Effector memory CD8-positive, alpha-beta T cell (primary cell): Measurements from ENCODE around the gene SCARB2.

ENCODE experiments used
- ATAC-seq: fragments of 150-1000 bp; cut with Tn5 transposase; replicated peaks from 2 replicates; pipeline ENCODE4 v1.10.0; 2021; ENCODE audit warnings: mild to moderate bottlenecking, moderate library complexity
- DNase-seq, 3 experiments: peaks; one replicate each; pipeline ENCODE4 v3.0.0; 2021
- H3K27ac Mint-ChIP-seq, 2 donors: one replicate each; pipeline ENCODE4 v1.8.0; 2022; ENCODE audit warnings: mild to moderate bottlenecking in 2 of 2, mixed read lengths in 2 of 2, moderate library complexity in 2 of 2
- H3K27me3 Mint-ChIP-seq, 2 donors: one replicate each; pipeline ENCODE4 v1.8.0; 2022; ENCODE audit warnings: mixed read lengths in 2 of 2
- H3K36me3 Mint-ChIP-seq: one replicate; pipeline ENCODE4 v1.8.0; 2022; ENCODE audit warnings: mild to moderate bottlenecking, moderate library complexity, mixed read lengths; ENCODE audit not compliant: insufficient read depth
- H3K4me1 Mint-ChIP-seq, 2 donors: one replicate each; pipeline ENCODE4 v1.8.0; 2022; ENCODE audit warnings: low read depth in 2 of 2, mixed read lengths in 2 of 2
- H3K4me3 Mint-ChIP-seq, 2 donors: one replicate each; pipeline ENCODE4 v1.8.0; 2022; ENCODE audit warnings: mild to moderate bottlenecking in 2 of 2, mixed read lengths in 2 of 2, moderate library complexity in 2 of 2
- H3K9me3 Mint-ChIP-seq, 2 donors: one replicate each; pipeline ENCODE4 v1.8.0; 2022; ENCODE audit warnings: mixed read lengths in 2 of 2

Gene SCARB2

DNA sequence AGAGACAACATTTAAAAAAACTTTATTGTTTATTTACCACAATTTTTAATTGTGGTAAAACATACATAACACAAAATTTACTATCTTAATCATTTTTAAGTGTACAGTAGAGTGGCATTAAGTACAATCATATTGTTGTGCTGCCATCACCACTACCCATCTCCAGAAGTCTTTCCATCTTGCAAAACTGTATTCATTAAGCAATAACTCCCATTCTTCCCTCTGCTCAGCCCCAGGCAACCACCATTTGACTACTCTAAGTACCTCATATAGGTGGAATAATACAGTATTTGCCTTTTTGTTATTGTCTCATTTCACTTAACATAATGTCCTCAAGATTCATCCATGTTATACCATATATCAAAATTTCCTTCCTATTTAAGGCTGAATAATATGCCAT is 25.1 kb upstream of the SCARB2 start:
- Mint-ChIP-seq H3K36me3 (no peaks in the 10 kb centered on the region), H3K27me3 (peaks cover 17 to 48% of the 10 kb centered on the region in 2 donors), H3K27ac (no peak overlapping the region), H3K4me1 (no peaks in the 10 kb centered on the region), H3K9me3 (peaks cover 0 to 20% of the 10 kb centered on the region in 2 donors), H3K4me3 (no peak overlapping the region)
- DNase-seq (no peak), ATAC-seq (no peak)

DNA sequence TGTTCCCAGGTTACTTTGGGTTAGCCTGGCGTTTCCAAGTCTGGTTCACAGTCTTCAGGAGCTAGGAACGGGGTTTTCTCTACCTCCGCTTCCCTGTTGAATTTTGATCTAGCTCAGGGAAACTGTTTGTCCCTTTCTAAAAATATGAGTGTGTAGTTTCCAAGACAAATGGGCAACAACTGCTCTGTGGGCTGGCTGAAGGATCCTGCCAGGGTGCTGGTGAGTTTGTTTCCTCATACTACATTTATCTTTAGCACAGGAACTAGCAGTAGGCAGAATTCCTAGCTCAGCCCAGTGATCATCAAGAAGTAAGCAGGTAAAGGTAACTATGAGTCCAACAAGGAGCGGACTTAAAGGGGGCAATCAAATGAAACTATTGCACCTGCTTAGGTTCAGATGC is 24.6 kb upstream of the SCARB2 start:
- no peaks in the 10 kb centered on the region for H3K4me1 Mint-ChIP-seq
- peaks cover 0 to 20% of the 10 kb centered on the region in 2 donors for H3K9me3 Mint-ChIP-seq
- no peak overlapping the region for H3K27ac Mint-ChIP-seq
- no peak overlapping the region for H3K4me3 Mint-ChIP-seq
- DNase-seq: no peak
- no peak for ATAC-seq
- peaks cover 15 to 50% of the 10 kb centered on the region in 2 donors for H3K27me3 Mint-ChIP-seq
- H3K36me3 Mint-ChIP-seq: no peaks in the 10 kb centered on the region

GRCh38 chr4:76235915-76236314 is 22.3 kb upstream of the SCARB2 start:
- DNase-seq (no peak), ATAC-seq (no peak)
- Mint-ChIP-seq H3K4me3 (no peak overlapping the region), H3K36me3 (no peaks in the 10 kb centered on the region), H3K27ac (no peak overlapping the region), H3K4me1 (no peaks in the 10 kb centered on the region), H3K9me3 (peaks cover 0 to 17% of the 10 kb centered on the region in 2 donors), H3K27me3 (peaks cover 10 to 40% of the 10 kb centered on the region in 2 donors)

GRCh38 chr4:76235407-76235806 is 21.8 kb upstream of the SCARB2 start:
- Mint-ChIP-seq H3K4me1 (no peaks in the 10 kb centered on the region), H3K4me3 (no peak overlapping the region), H3K27ac (no peak overlapping the region), H3K9me3 (peaks cover 0 to 12% of the 10 kb centered on the region in 2 donors), H3K36me3 (no peaks in the 10 kb centered on the region), H3K27me3 (peaks cover 5 to 40% of the 10 kb centered on the region in 2 donors)
- ATAC-seq (no peak), DNase-seq (no peak)

GRCh38 chr4:76234679-76235044 is 21.0 kb upstream of the SCARB2 start:
- no peak for ATAC-seq
- H3K27ac Mint-ChIP-seq: no peak overlapping the region
- H3K27me3 Mint-ChIP-seq: peaks cover 4 to 40% of the 10 kb centered on the region in 2 donors
- DNase-seq: no peak
- peaks cover 0 to 9% of the 10 kb centered on the region in 2 donors for H3K9me3 Mint-ChIP-seq
- no peak overlapping the region for H3K4me3 Mint-ChIP-seq
- H3K4me1 Mint-ChIP-seq: no peaks in the 10 kb centered on the region
- H3K36me3 Mint-ChIP-seq: no peaks in the 10 kb centered on the region

DNA sequence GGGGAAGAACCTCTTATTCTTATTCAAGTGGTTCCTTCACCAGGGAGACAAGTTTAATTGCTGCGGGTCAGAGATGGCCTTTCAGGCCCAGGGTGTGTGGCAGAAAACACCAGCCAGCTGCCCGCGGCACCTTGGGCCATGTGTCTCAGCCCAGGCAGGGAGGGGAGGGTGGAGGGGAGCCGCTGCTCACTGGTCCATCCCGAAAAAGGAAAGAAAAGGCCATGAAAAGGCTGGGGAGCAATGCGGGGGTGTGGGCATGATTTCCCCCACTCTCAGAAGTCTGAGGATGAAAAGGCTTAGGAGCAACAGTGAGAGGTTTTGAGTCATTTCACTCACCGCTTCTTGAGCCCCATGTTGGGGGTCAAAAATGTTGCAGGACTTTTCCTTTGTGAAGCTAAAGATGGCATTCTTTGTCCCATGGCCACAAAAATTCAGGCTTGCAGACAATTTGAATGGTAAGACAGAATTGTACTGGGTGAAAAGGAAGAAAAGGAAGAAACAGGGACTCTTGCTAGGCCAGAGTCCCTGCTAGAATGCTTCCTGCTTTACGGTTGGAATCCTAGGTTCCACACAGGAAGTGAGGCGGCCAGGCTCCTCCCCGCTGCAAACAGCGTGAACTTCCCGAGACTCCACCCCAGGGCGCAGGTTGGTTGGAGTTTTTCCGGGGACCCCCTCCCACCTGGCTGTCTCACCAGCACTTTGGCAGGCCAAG is 20.5 kb upstream of the SCARB2 start:
- H3K4me3 Mint-ChIP-seq: no peak overlapping the region
- peaks cover 9 to 43% of the 10 kb centered on the region in 2 donors for H3K27me3 Mint-ChIP-seq
- H3K27ac Mint-ChIP-seq: no peak overlapping the region
- DNase-seq (no peak), ATAC-seq (no peak)
- H3K9me3 Mint-ChIP-seq: peaks cover under 1 to 14% of the 10 kb centered on the region in 2 donors
- H3K36me3 Mint-ChIP-seq: no peaks in the 10 kb centered on the region
- no peaks in the 10 kb centered on the region for H3K4me1 Mint-ChIP-seq

DNA sequence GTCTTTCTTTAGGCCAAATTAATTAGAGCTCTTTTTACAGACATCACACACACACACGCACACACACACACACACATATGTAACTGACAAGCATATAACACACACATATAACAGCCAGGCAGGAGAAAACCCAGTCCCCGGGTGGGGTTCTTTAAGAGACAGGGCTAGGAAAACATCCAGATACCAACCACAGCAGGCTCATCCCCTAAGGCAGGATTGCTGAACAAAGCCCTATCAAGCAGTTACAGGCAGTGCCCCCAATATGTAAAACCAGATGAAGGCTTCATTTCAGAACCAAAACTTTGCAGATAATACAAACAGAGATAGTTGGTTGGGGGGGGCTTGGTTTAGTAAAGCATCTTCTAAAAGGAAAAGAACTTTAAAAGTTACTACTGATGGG is 19.9 kb upstream of the SCARB2 start:
- no peaks in the 10 kb centered on the region for H3K36me3 Mint-ChIP-seq
- H3K27me3 Mint-ChIP-seq: peaks cover 9 to 46% of the 10 kb centered on the region in 2 donors
- peaks cover 4 to 20% of the 10 kb centered on the region in 2 donors for H3K9me3 Mint-ChIP-seq
- DNase-seq: no peak
- no peak overlapping the region for H3K4me3 Mint-ChIP-seq
- H3K27ac Mint-ChIP-seq: no peak overlapping the region
- no peaks in the 10 kb centered on the region for H3K4me1 Mint-ChIP-seq
- ATAC-seq: no peak

GRCh38 chr4:76233083-76233482 is 19.5 kb upstream of the SCARB2 start:
- peaks cover 4 to 20% of the 10 kb centered on the region in 2 donors for H3K9me3 Mint-ChIP-seq
- peaks cover 9 to 42% of the 10 kb centered on the region in 2 donors for H3K27me3 Mint-ChIP-seq
- DNase-seq (no peak), ATAC-seq (no peak)
- no peaks in the 10 kb centered on the region for H3K36me3 Mint-ChIP-seq
- no peak overlapping the region for H3K4me3 Mint-ChIP-seq
- no peak overlapping the region for H3K27ac Mint-ChIP-seq
- H3K4me1 Mint-ChIP-seq: no peaks in the 10 kb centered on the region

- Mint-ChIP-seq H3K4me1 (no peaks in the 10 kb centered on the region), H3K36me3 (no peaks in the 10 kb centered on the region), H3K4me3 (no peak overlapping the region), H3K27ac (no peak overlapping the region), H3K27me3 (peaks cover 9 to 41% of the 10 kb centered on the region in 2 donors), H3K9me3 (peaks cover 4 to 17% of the 10 kb centered on the region in 2 donors)
- ATAC-seq (no peak), DNase-seq (no peak)
These were observed 19.1 kb upstream of the SCARB2 start for GRCh38 chr4:76232681-76233080.

DNA sequence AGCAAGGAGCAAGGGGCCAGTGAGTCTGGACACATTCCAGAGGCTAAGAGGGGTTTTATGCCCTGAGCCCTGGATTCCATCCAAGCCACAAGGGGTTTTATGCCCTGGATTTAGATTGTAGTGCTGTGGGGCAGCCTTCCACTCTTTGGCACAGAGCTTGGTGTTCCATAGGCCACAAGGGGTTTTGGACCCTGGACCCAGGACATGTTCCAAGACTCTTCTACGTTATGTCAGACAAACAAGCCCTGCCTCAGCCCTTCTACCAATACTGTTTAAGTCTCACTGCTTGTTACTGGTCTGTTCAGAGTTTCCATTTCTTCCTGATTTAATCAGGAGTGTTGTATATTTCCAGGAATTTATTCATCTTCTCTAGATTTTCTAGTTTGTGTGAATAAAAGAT is 12.8 kb upstream of the SCARB2 start:
- peaks cover 10 to 32% of the 10 kb centered on the region in 2 donors for H3K27me3 Mint-ChIP-seq
- no peak overlapping the region for H3K4me3 Mint-ChIP-seq
- DNase-seq (no peak), ATAC-seq (no peak)
- H3K27ac Mint-ChIP-seq: no peak overlapping the region
- H3K4me1 Mint-ChIP-seq: no peaks in the 10 kb centered on the region
- H3K9me3 Mint-ChIP-seq: peaks cover 4 to 11% of the 10 kb centered on the region in 2 donors
- H3K36me3 Mint-ChIP-seq: no peaks in the 10 kb centered on the region

DNA sequence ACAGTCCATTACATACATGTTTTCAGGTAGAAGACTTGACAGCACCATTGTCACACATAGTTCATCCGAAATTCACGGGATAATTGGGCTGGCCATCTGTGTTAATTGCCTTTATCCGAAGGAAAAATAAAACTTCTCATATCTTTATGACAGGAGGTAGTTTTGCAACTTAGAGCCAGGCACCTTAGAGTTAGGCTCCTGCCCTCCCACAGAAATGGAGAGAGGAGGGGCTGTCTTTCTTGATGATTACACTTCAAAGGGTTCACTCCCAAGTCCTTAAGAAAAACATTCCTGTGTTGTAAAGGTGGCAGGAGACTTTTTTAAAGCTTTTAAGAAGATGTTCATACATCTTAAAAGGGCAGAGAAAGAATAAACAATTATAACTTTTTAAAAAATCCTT is 10.5 kb upstream of the SCARB2 start:
- Mint-ChIP-seq H3K4me1 (no peaks in the 10 kb centered on the region), H3K27ac (no peak overlapping the region), H3K4me3 (no peak overlapping the region), H3K27me3 (peaks cover 5 to 15% of the 10 kb centered on the region in 2 donors), H3K36me3 (no peaks in the 10 kb centered on the region), H3K9me3 (peaks cover 4 to 6% of the 10 kb centered on the region in 2 donors)
- no peak for DNase-seq
- no peak for ATAC-seq

- no peaks in the 10 kb centered on the region for H3K27me3 Mint-ChIP-seq
- H3K36me3 Mint-ChIP-seq: no peaks in the 10 kb centered on the region
- no peak overlapping the region for H3K27ac Mint-ChIP-seq
- peaks cover 2 to 4% of the 10 kb centered on the region in 2 donors for H3K4me1 Mint-ChIP-seq
- no peak overlapping the region for H3K4me3 Mint-ChIP-seq
- ATAC-seq (no peak), DNase-seq (no peak)
- no peaks in the 10 kb centered on the region for H3K9me3 Mint-ChIP-seq
These were observed 5.9 kb upstream of the SCARB2 start for GRCh38 chr4:76219299-76220055.

- DNase-seq (no peak), ATAC-seq (no peak)
- Mint-ChIP-seq H3K36me3 (peaks cover 12% of the 10 kb centered on the region), H3K4me1 (peaks cover 19 to 21% of the 10 kb centered on the region in 2 donors), H3K4me3 (no peak overlapping the region), H3K27me3 (no peaks in the 10 kb centered on the region), H3K9me3 (no peaks in the 10 kb centered on the region), H3K27ac (peak overlapping the region in 1 of 2 donors; percentile 32)
These were observed 3.6 kb upstream of the SCARB2 start for GRCh38 chr4:76216975-76217814.
